ENCODE data around the gene IL20RB. TPM values are rescaled to one million over a fixed set of nuclear protein-coding genes. Genes with fewer than 3 reads are reported as not detected.
A peak's percentile ranks its signal among the peaks of the same experiment; 100 is the strongest.

The IL20RB gene
- total and polyA plus RNA-seq, 2 donors (not counting 3 experiments of a cell fraction or from before 2014, with no cell fraction given) = 0.79 to 1.6 TPM

- intact Hi-C loops (cut with micrococcal nuclease) (loop anchor here (1.0 to 2.0 kb wide), 3 partner anchors 65 to 190 kb away; partner anchors contain the start of gene SLC35G2), dilution Hi-C loops (cut with MboI; ENCODE audit: extremely low pct_ligation_motif_present, low sequenced_read_pairs) (no loop called here)
- Histone ChIP-seq H3K9me3 (replicated peaks; ENCODE audit: control insufficient read depth, insufficient read depth, low read length) (no peaks in the 10 kb centered on the region), H3K27ac (ENCODE audit: insufficient read depth, low read depth, low read length) (peak overlapping the region; percentile 34), H3K36me3 (ENCODE audit: control insufficient read depth in 2 of 2, extremely low read depth in 1 of 2, insufficient read depth in 2 of 2, low read length in 2 of 2) (peaks cover 2 to 6% of the 10 kb centered on the region in 2 experiments), H3K27me3 (ENCODE audit: control insufficient read depth in 2 of 2, insufficient read depth in 2 of 2, low read length in 2 of 2) (no peaks in the 10 kb centered on the region), H3K9me1 (replicated peaks; ENCODE audit: control insufficient read depth, extremely low read depth, insufficient read depth, low read length) (no peaks in the 10 kb centered on the region), H3K9ac (replicated peaks; ENCODE audit: extremely low read depth, insufficient read depth, low read length) (no peak overlapping the region), H3K4me1 (ENCODE audit: control insufficient read depth, extremely low read depth, insufficient read depth, low read length) (peaks cover 12% of the 10 kb centered on the region), H3K79me2 (ENCODE audit: control insufficient read depth, insufficient read depth, low read length) (peaks cover 15% of the 10 kb centered on the region), H4K20me1 (replicated peaks; ENCODE audit: control insufficient read depth, extremely low read depth, insufficient read depth, low read length) (no peaks in the 10 kb centered on the region), H3K4me3 (replicated peaks in 1 of 3; ENCODE audit: insufficient read depth in 1 of 3, low read depth in 1 of 3, low read length in 3 of 3) (no peak overlapping the region), H3K4me2 (ENCODE audit: insufficient read depth, low read length) (peak overlapping the region; percentile 42), H2AFZ (ENCODE audit: low read depth, low read length) (no peak overlapping the region)
- BruUV-seq (replicated peaks) = no TSS peak
- POLR2A ChIA-PET = no interaction called here
- peak; percentile 63 for DNase-seq (ENCODE audit: low read depth, low spot score)
- TF ChIP-seq MYC (IDR thresholded peaks at IDR 0.05; ENCODE audit: low read depth, low read length) (no peak), GATA2 (IDR thresholded peaks at IDR 0.05; ENCODE audit: insufficient read depth, insufficient read length, low read depth, low read length) (no peak), EZH2 (IDR thresholded peaks at IDR 0.05; ENCODE audit: borderline replicate concordance, low read depth, low read length, severe bottlenecking) (no peak), POLR2AphosphoS5 (IDR thresholded peaks at IDR 0.05; ENCODE audit: insufficient read depth, low read depth, low read length) (no peak), POLR2A (IDR thresholded peaks at IDR 0.05; ENCODE audit: low read depth, low read length) (no peak), FOS (IDR thresholded peaks at IDR 0.05; ENCODE audit: borderline replicate concordance, insufficient read depth, low read length) (no peak)
- TF ChIP-seq, protein P1, sequence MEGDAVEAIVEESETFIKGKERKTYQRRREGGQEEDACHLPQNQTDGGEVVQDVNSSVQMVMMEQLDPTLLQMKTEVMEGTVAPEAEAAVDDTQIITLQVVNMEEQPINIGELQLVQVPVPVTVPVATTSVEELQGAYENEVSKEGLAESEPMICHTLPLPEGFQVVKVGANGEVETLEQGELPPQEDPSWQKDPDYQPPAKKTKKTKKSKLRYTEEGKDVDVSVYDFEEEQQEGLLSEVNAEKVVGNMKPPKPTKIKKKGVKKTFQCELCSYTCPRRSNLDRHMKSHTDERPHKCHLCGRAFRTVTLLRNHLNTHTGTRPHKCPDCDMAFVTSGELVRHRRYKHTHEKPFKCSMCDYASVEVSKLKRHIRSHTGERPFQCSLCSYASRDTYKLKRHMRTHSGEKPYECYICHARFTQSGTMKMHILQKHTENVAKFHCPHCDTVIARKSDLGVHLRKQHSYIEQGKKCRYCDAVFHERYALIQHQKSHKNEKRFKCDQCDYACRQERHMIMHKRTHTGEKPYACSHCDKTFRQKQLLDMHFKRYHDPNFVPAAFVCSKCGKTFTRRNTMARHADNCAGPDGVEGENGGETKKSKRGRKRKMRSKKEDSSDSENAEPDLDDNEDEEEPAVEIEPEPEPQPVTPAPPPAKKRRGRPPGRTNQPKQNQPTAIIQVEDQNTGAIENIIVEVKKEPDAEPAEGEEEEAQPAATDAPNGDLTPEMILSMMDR (IDR thresholded peaks at IDR 0.05; ENCODE audit: extremely low read depth in 1 of 2, insufficient read depth in 1 of 2, low read depth in 1 of 2, low read length in 2 of 2) = no peak
- TF ChIP-seq, protein P2, sequence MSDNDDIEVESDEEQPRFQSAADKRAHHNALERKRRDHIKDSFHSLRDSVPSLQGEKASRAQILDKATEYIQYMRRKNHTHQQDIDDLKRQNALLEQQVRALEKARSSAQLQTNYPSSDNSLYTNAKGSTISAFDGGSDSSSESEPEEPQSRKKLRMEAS (IDR thresholded peaks at IDR 0.05; ENCODE audit: insufficient read depth, insufficient read length) = no peak
- no peak for FAIRE-seq
- CTCF ChIA-PET = interaction anchor here (0.5 to 2.2 kb wide), 4 partner anchors 11 to 874 kb away, joined by 3 to 8 read pairs (median 5); no protein-coding TSS in a partner anchor
Measured at GRCh38 chr3:136949146-136949545, 8.6 kb upstream of the IL20RB start.

All from endothelial cell of umbilical vein (primary cell).